ENCODE measurements around the gene CAVIN1.
"Not testable (repeated sequence)": the region's sequence is repeated elsewhere in the genome, so short reads cannot be mapped to it uniquely, and the experiment has no call there.

Gene CAVIN1

GRCh38 chr17:42378959-42379594 lies 44.0 kb downstream of the CAVIN1 start:
- DNase-seq (ENCODE audit: low spot score) = no peak

DNA sequence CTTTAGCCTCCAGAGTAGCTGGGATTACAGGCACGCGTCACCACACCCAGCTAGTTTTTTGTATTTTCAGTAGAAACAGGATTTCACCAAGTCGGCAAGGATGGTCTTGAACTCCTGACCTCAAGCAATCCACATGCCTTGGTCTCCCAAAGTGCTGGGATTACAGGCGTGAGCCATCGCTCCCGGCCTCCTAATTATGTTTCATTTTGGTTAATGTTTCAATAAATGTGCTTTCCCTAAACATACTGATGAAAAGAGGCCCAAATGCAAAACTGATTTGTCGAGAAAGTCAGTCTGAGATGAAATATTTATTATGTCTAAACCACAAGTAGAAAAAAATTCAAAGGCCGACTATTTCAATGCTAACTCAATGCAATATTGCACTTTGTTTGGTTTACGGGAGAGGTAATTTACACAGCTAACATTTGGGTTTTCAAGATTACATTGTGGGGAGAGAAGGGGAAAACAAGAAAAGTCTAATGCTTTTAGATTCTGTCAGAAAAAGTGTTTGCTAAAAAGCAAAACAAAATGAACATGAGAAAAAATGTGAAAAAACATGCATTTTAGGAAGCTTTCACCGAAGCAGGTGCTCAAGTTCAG lies 44.6 kb downstream of the CAVIN1 start:
- no peak for DNase-seq (ENCODE audit: low spot score)

DNA sequence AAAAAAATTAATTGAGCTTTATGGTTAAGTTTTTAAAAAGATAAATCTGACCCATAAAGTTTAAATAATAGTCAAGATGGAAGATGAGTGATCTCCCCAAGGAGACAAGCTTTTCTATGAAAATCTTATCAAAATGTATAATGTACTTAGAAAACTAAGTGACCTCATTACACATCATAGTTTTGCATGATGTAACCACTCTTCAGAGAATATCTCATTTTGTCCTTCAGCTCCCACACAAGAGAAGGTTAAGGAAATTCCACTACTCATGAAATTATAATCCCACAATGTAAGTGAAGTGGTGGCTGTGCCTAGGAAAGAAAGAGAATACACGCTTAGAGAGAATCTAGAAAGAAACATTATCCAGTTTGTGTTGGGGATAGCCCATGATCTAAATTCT lies 49.2 kb downstream of the CAVIN1 start:
- DNase-seq (ENCODE audit: low spot score) = no peak

DNA sequence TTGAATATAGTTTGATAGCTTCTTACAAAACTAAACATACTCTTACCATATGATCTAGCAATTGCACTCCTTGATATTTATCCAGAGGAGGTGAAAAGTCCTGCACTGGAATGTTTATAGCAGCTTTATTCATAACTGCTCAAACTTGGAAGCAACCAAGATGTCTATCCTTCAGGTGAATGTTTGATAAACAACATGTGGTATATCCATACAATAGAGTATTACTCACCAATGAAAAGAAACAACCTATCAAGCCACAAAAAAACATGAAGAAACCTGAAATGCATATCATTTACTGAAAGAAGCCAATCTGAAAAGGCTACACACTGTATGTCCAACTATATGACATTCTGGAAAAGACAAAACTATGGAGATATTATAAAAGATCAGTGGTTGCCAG lies 50.9 kb downstream of the CAVIN1 start:
- DNase-seq (ENCODE audit: low spot score) = no peak

DNA sequence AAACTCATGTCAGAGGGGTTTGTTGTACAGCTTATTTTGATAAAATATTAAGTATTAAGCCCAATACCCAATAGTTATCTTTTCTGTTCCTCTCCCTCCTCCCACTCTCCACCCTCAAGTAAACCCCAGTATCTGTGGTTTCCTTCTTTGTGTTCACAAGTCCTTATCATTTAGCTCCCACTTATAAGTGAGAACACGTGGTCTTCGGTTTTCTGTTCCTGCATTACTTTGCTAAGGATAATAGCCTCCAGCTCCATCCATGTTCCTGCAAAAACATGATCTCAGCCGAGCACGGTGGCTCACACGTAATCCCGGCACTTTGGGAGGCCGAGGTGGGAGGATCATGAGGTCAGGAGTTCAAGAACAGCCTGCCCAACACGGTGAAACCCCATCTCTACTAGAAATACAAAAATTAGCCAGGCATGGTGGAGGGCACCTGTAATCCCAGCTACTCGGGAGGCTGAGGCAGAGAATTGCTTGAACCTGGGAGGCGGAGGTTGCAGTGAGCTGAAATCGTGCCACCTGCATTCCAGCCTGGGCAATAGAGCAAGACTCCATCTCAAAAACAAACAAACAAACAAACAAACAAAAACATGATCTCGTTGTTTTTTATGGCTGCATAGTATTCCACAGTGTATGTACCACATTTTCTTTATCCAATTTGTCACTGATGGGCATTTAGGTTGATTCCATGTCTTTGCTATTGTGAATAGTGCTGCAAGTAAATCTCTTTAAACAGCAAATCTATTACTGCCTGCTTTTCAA lies 54.1 kb downstream of the CAVIN1 start:
- DNase-seq (ENCODE audit: low spot score) = not testable (repeated sequence)

DNA sequence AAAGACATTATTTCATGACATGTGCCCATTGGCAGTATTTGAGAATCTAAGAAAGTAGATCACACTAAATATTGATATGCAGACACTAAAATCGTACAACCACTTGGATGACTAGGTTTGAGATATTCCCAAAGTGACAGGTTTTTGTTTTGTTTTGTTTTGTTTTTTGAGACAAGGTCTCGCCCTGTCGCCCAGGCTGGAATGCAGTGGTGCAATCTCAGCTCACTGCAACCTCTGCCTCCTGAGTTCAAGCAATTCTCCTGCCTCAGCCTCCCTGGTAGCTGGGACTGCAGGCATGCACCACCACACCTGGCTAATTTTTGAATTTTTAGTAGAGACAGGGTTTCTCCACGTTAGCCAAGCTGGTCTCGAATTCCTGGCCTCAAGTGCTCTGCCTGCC lies 54.7 kb downstream of the CAVIN1 start:
- not testable (repeated sequence) for DNase-seq (ENCODE audit: low spot score)

GRCh38 chr17:42366176-42367023 lies 56.7 kb downstream of the CAVIN1 start:
- peak; percentile 30 for DNase-seq (ENCODE audit: low spot score)

GRCh38 chr17:42365136-42365535 lies 57.9 kb downstream of the CAVIN1 start:
- DNase-seq (ENCODE audit: low spot score) = no peak

DNA sequence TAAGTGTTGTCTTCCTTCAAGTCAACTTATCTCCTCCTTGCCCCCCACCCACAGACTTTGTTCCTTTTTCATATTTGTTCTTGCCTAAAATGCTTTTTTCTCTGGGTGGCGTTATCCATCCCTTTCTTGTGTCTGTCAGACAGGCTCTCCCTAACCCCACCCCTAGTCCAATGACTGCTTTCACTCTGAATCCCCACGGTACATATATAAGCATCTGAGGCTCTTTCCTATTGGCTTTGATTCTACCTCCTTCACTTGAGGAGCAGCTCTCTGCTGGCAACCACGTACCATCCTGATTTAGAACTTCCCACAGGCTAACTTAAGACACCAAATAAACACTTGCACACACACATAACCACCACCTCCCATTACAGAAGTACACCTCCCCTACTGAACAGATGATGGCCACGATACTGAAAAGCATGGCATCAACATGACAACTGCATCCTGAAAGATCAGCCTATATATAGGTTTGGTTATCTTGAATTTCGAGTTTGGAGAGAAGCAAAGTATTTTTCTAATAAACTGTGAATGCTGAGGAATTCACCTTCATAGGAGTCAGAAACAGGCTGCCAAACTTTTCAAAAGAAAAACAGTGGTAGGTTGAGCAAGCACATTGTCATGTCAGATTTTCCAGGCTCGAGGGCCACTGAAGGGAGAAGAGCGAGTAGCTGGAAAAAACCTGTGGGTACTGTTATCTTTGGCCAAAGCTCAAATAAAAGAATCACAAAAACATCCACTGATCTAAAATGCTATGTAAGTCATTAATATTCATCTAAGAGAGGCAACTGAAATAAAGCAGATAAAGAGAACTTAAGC lies 59.1 kb downstream of the CAVIN1 start:
- no peak for DNase-seq (ENCODE audit: low spot score)

GRCh38 chr17:42363231-42363630 lies 59.8 kb downstream of the CAVIN1 start:
- DNase-seq (ENCODE audit: low spot score) = no peak

- no peak for DNase-seq (ENCODE audit: low spot score)
Observed at GRCh38 chr17:42362245-42362961, 60.7 kb downstream of the CAVIN1 start.

DNA sequence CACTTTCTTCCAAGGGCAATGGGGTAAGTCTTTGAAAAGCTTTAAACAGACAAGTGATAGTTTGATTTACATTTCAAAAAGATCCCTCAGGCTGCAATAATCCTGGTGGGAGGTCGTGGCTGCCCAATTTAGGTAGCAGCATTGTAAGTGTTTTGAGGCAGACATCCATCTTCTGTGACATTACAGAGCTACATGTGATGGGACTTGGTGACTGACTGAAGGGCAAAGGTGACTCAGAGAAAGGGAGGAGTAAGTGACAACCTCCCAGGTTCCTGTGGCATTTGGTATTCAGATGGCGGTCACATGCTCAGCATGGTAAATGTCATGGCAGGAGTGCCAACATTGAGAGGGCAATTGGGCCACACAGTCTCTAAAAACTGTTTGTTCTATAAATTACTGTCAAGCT lies 61.3 kb downstream of the CAVIN1 start:
- no peak for DNase-seq (ENCODE audit: low spot score)

- not testable (repeated sequence) for DNase-seq (ENCODE audit: low spot score)
Observed at GRCh38 chr17:42360388-42360787, 62.7 kb downstream of the CAVIN1 start.

DNA sequence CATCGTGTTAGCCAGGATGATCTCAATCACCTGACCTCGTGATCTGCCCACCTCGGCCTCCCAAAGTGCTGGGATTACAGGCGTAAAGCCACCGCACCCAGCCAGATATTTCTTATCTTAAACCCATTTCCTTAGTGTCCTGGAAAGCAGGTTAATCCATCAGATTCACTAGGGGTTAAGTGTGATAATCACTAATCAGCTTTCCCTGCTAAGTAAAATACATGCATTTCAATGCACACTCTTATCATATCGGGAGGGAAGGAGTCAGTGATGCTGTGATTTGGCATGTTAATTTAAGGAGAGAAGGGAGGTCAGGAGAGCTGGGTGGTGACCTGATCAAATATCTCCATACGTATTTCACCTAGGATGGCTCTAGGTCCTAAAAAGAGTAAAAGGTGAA lies 63.9 kb downstream of the CAVIN1 start:
- DNase-seq (ENCODE audit: low spot score) = no peak

GRCh38 chr17:42358434-42358833 lies 64.6 kb downstream of the CAVIN1 start:
- DNase-seq (ENCODE audit: low spot score) = no peak

DNA sequence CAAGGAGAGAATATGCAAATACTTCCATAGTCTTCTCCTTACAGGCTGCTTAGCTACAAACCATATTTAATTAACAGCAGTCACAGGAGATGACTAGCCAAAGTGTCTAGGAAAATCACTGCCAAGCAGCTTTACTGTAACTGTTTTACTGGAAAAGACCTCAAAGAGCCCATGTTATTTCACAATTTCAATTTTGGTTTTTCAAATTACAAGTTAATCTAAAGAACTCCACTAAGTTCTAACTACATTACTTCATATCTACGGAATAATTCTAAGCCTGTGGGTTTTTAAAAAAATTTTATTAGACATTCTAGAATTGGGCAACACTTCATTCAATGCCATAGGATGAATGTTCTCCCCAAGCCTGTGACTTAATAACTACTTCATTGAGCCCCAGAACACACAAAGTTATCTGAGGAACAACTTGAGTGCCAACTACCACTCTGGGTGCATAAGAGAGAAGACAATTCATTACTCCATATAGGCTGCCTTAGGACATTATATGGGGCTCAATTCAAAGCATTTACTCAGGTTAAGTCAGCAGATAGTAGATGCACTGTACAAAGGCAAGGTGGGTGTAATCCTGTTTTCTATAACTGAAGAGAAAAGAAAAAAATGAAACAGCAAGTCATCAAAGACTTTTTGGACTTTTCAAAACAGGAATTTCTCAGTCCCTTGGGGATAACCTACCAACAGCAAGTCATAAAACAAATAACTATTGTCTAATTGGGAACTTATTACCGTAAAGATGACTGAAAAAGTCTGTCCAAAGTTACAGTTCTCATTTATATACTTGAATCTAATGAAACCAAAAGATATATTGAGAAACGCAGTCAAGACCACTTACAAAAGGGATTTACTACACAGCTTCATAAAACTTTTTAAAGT lies 67.9 kb downstream of the CAVIN1 start:
- DNase-seq (ENCODE audit: low spot score) = no peak

All from SK-N-DZ (cell line).